Neural progenitor cell (in vitro differentiated cells): Measurements from ENCODE around the gene ZNF446.

Source experiments
- EZH2 ChIP-seq: fragments of 200-600 bp; sonication (generic); IDR thresholded peaks from 2 replicates; pipeline ENCODE4 v1.6.1; 2017; ENCODE audit warnings: antibody characterized with exemption, mild to moderate bottlenecking, moderate library complexity
- TF ChIP-seq, protein P1 (sequence below): fragments of 200-600 bp; sonication (generic); IDR thresholded peaks from 2 replicates; pipeline ENCODE4 v1.5.1; 2017; ENCODE audit warnings: antibody characterized with exemption, mild to moderate bottlenecking

DNA sequence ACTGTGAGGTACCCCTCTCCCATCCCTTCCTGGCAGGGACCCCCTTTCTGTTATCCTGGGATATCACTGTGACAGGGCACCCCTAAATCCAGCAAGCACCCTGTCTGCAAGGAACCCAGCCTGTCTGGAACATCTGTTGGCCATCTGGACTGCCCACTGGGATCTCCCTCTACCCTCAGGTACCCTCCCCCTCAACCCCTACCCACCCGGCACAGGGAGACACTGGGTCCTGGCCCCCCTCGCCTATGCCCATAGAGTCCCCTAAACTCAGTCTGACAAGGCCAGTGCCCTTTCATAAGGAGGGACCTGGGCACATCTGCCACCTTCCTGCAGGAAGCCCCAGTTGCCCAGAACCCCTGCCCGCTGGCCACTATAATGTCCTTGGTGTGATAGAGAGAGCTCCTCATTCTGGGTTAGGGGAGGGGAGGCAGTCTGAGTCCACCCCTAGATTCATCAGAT lies 38.4 kb downstream of the ZNF446 start:
- TF ChIP-seq, protein P1, sequence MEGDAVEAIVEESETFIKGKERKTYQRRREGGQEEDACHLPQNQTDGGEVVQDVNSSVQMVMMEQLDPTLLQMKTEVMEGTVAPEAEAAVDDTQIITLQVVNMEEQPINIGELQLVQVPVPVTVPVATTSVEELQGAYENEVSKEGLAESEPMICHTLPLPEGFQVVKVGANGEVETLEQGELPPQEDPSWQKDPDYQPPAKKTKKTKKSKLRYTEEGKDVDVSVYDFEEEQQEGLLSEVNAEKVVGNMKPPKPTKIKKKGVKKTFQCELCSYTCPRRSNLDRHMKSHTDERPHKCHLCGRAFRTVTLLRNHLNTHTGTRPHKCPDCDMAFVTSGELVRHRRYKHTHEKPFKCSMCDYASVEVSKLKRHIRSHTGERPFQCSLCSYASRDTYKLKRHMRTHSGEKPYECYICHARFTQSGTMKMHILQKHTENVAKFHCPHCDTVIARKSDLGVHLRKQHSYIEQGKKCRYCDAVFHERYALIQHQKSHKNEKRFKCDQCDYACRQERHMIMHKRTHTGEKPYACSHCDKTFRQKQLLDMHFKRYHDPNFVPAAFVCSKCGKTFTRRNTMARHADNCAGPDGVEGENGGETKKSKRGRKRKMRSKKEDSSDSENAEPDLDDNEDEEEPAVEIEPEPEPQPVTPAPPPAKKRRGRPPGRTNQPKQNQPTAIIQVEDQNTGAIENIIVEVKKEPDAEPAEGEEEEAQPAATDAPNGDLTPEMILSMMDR = no peak
- no peak for TF ChIP-seq EZH2
